Stomach (tissue), 4 donors: ENCODE measurements around the gene SLC38A11.

Experiments used
- EP300 ChIP-seq: sonication (generic); formaldehyde crosslinking; IDR thresholded peaks from one replicate; pipeline ENCODE4 v1.6.1; 2017; ENCODE audit warnings: antibody characterized with exemption
- POLR2A ChIP-seq, 4 donors: fragments of 450-650 bp; IDR thresholded peaks; one replicate each; pipeline ENCODE4 v1.6.1; 2016; ENCODE audit warnings: antibody characterized with exemption in 4 of 4, control low read depth in 2 of 4, mild to moderate bottlenecking in 1 of 4, moderate library complexity in 1 of 4
- POLR2AphosphoS5 ChIP-seq, 3 donors: sonication (generic); formaldehyde crosslinking; IDR thresholded peaks; one replicate each; pipeline ENCODE4 v1.6.1; 2016; ENCODE audit warnings: antibody characterized with exemption in 3 of 3
- TF ChIP-seq, protein P1 (sequence below), 7 experiments: fragments of 450-650 bp in 4 of 7; fragments of 200-600 bp in 3 of 7; sonication (generic) in 3 of 7; IDR thresholded peaks; one replicate each; pipeline ENCODE4 v1.5.1; 2016 to 2019; ENCODE audit warnings: antibody characterized with exemption in 7 of 7, control low read depth in 2 of 7, mild to moderate bottlenecking in 1 of 7

DNA sequence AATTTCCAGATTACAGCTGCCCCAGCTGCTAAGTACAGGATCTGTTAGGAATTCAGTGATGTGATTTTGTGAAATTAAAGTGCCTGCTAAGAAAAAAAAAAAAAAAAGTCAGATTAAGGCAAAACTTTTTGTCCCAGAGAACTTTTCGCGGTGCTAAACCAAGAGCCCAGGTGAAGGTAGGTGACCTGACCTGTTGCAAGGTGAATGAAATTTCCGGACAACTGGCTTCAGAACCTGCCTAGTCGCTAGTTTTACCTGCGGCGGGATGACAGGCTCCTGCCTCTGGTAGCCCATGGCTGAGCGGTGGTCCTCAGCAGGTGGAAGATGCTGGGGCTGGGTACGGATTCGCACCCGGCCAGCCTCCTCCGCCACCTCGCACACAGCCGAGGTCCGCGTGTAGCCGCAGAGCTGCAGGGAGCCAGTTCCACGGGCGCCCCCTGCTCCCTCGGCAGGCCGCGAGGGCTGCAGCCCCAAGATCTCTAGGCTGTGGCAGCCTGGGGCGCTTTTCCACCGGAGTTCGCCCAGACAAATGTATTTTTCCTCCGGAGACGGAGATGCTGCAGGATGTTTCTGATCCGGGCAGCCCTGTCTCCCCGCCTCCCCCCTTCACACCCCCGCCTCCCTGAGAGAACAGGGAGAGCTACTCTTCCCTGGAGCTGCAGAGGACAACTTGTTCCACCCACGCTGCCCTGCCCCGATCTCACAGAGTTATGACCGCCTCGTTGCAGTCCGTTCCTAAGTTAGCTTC is at the start of gene SLC38A11:
- no peak for TF ChIP-seq EP300
- no peak for TF ChIP-seq POLR2AphosphoS5 (IDR thresholded peaks at IDR 0.05)
- TF ChIP-seq, protein P1, sequence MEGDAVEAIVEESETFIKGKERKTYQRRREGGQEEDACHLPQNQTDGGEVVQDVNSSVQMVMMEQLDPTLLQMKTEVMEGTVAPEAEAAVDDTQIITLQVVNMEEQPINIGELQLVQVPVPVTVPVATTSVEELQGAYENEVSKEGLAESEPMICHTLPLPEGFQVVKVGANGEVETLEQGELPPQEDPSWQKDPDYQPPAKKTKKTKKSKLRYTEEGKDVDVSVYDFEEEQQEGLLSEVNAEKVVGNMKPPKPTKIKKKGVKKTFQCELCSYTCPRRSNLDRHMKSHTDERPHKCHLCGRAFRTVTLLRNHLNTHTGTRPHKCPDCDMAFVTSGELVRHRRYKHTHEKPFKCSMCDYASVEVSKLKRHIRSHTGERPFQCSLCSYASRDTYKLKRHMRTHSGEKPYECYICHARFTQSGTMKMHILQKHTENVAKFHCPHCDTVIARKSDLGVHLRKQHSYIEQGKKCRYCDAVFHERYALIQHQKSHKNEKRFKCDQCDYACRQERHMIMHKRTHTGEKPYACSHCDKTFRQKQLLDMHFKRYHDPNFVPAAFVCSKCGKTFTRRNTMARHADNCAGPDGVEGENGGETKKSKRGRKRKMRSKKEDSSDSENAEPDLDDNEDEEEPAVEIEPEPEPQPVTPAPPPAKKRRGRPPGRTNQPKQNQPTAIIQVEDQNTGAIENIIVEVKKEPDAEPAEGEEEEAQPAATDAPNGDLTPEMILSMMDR (IDR thresholded peaks at IDR 0.05): no peak
- no peak for TF ChIP-seq POLR2A (IDR thresholded peaks at IDR 0.05)
